Small intestine (tissue), 7 donors: ENCODE results near the gene KIDINS220. TPM values are rescaled to one million over a fixed set of nuclear protein-coding genes. Genes with fewer than 3 reads are reported as not detected.

Experiments
- DNase-seq, 2 donors: peaks; one replicate each; pipeline versions ENCODE4 v3.0.0 to v3.0.0-alpha.2; 2013
- FAIRE-seq: peaks from 2 replicates; lab custom pipeline; 2012; peaks lifted over from hg19 to GRCh38; lab: Jason Lieb, UNC
- H3K27ac ChIP-seq, 3 donors: one replicate each; pipeline ENCODE4 v1.5.1; 2013; ENCODE audit warnings: low read length in 2 of 3, mild to moderate bottlenecking in 2 of 3, control low read depth in 1 of 3, inconsistent platforms in 1 of 3, low read depth in 1 of 3, moderate library complexity in 1 of 3
- H3K27me3 ChIP-seq, 3 donors: one replicate each; pipeline ENCODE4 v1.6.1; 2013; ENCODE audit warnings: low read length in 3 of 3, inconsistent platforms in 1 of 3; ENCODE audit not compliant: control insufficient read depth in 3 of 3, insufficient read depth in 3 of 3
- H3K36me3 ChIP-seq, 3 donors: one replicate each; pipeline ENCODE4 v1.6.1; 2013; ENCODE audit warnings: low read length in 3 of 3, inconsistent platforms in 1 of 3, low read depth in 1 of 3, mild to moderate bottlenecking in 1 of 3, moderate library complexity in 1 of 3; ENCODE audit not compliant: control insufficient read depth in 3 of 3, insufficient read depth in 2 of 3
- H3K4me1 ChIP-seq, 3 donors: one replicate each; pipeline ENCODE4 v1.6.1; 2013; ENCODE audit warnings: low read length in 2 of 3, inconsistent platforms in 1 of 3, low read depth in 1 of 3, mild to moderate bottlenecking in 1 of 3, moderate library complexity in 1 of 3; ENCODE audit not compliant: control insufficient read depth in 3 of 3, insufficient read depth in 2 of 3
- H3K4me3 ChIP-seq, 3 donors: one replicate each; pipeline ENCODE4 v1.5.1; 2013; ENCODE audit warnings: low read length in 3 of 3, control low read depth in 1 of 3, inconsistent platforms in 1 of 3, low read depth in 1 of 3, mild to moderate bottlenecking in 1 of 3, moderate library complexity in 1 of 3
- H3K9me3 ChIP-seq, 2 donors: one replicate each; pipeline ENCODE4 v1.6.1; 2013; ENCODE audit warnings: low read depth in 1 of 2, low read length in 1 of 2; ENCODE audit not compliant: control insufficient read depth in 2 of 2, insufficient read depth in 1 of 2
- WGBS, 3 donors: extraction: QIAGEN DNeasy Blood & Tissue Kit; methylation state at CpG; one replicate each; pipeline ENCODE4 v1.1.7; 2013; 5-methylcytosine and 5-hydroxymethylcytosine counted together
- polyA plus RNA-seq, 4 donors: library from polyadenylated mRNA; stranded (reverse) in 3 of 4; unstranded in 1 of 4; fragments of 200-250 nt in 3 of 4; fragments of 120-200 nt in 1 of 4; gene quantifications; one replicate each; pipeline versions ENCODE4 v1.2.1 to v1.2.3, GENCODE V29; 2013
- donor health status: healthy with polysubstance abuse.
- donor health status: control.
- donor health status: control.
- donor health status: Bipolar disorder and iron deficiency.
- donor health status: healthy.

The KIDINS220 gene
- polyA plus RNA-seq, 4 donors, result 4.6 to 41.1 (median 11.1) TPM

- H3K9me3 ChIP-seq, result peaks cover 0 to 4% of the 10 kb centered on the region in 2 donors
- H3K27me3 ChIP-seq, result no peaks in the 10 kb centered on the region
- H3K27ac ChIP-seq, result no peak overlapping the region
- no peak for FAIRE-seq
- H3K4me3 ChIP-seq, result no peak overlapping the region
- no peak for DNase-seq
- H3K36me3 ChIP-seq, result peaks cover 0 to 5% (median 0%) of the 10 kb centered on the region in 3 donors
- peaks cover 2 to 22% (median 5%) of the 10 kb centered on the region in 3 donors for H3K4me1 ChIP-seq
Measured at GRCh38 chr2:8835279-8835678, 2.1 kb downstream of the KIDINS220 start.

GRCh38 chr2:8833853-8834252 is 3.6 kb downstream of the KIDINS220 start:
- Histone ChIP-seq H3K36me3 (peaks cover 0 to 5% (median 0%) of the 10 kb centered on the region in 3 donors), H3K27ac (no peak overlapping the region), H3K27me3 (no peaks in the 10 kb centered on the region), H3K9me3 (no peaks in the 10 kb centered on the region), H3K4me3 (no peak overlapping the region), H3K4me1 (peaks cover 2 to 22% (median 5%) of the 10 kb centered on the region in 3 donors)
- DNase-seq (no peak), FAIRE-seq (no peak)
- WGBS, 3 donors, result 87 to 95% (median 93%) methylated on average over 7 of the region's 7 CpGs

GRCh38 chr2:8831516-8831915 is 5.9 kb downstream of the KIDINS220 start:
- DNase-seq (no peak), FAIRE-seq (no peak)
- Histone ChIP-seq H3K36me3 (peaks cover 0 to 10% (median 3%) of the 10 kb centered on the region in 3 donors), H3K27me3 (no peaks in the 10 kb centered on the region), H3K4me3 (no peak overlapping the region), H3K4me1 (peaks cover 2 to 16% (median 2%) of the 10 kb centered on the region in 3 donors), H3K27ac (no peak overlapping the region), H3K9me3 (no peaks in the 10 kb centered on the region)
- WGBS, 3 donors, result 92 to 97% (median 96%) methylated on average over 2 of the region's 2 CpGs

- Histone ChIP-seq H3K27me3 (no peaks in the 10 kb centered on the region), H3K36me3 (peaks cover 0 to 21% (median 5%) of the 10 kb centered on the region in 3 donors), H3K9me3 (no peaks in the 10 kb centered on the region), H3K4me3 (no peak overlapping the region), H3K4me1 (no peaks in the 10 kb centered on the region), H3K27ac (no peak overlapping the region)
- DNase-seq, result no peak
- no peak for FAIRE-seq
- WGBS, 3 donors, result 87 to 96% (median 89%) methylated on average over 2 of the region's 2 CpGs
Measured at GRCh38 chr2:8827729-8828128, 9.7 kb downstream of the KIDINS220 start.

GRCh38 chr2:8822218-8822617 is 15.2 kb downstream of the KIDINS220 start:
- Histone ChIP-seq H3K4me1 (no peaks in the 10 kb centered on the region), H3K9me3 (no peaks in the 10 kb centered on the region), H3K36me3 (peaks cover 2 to 28% (median 4%) of the 10 kb centered on the region in 3 donors), H3K27ac (no peak overlapping the region), H3K27me3 (no peaks in the 10 kb centered on the region), H3K4me3 (no peak overlapping the region)
- FAIRE-seq (no peak), DNase-seq (no peak)
- WGBS, 3 donors, result 75 to 79% (median 75%) methylated on average over 4 of the region's 4 CpGs

- DNase-seq, result no peak
- Histone ChIP-seq H3K4me3 (no peak overlapping the region), H3K4me1 (no peaks in the 10 kb centered on the region), H3K9me3 (no peaks in the 10 kb centered on the region), H3K27ac (no peak overlapping the region), H3K36me3 (peaks cover 2 to 26% (median 4%) of the 10 kb centered on the region in 3 donors), H3K27me3 (no peaks in the 10 kb centered on the region)
- no peak for FAIRE-seq
- WGBS, 3 donors, result 73 to 77% (median 74%) methylated on average over 8 of the region's 8 CpGs
Measured at GRCh38 chr2:8821276-8822217, 15.9 kb downstream of the KIDINS220 start.

- DNase-seq, result no peak
- Histone ChIP-seq H3K36me3 (peaks cover 2 to 23% (median 6%) of the 10 kb centered on the region in 3 donors), H3K4me3 (no peak overlapping the region), H3K27me3 (no peaks in the 10 kb centered on the region), H3K9me3 (no peaks in the 10 kb centered on the region), H3K27ac (no peak overlapping the region), H3K4me1 (no peaks in the 10 kb centered on the region)
- 95 to 98% (median 97%) methylated on average over 8 of the region's 8 CpGs for WGBS, 3 donors
- FAIRE-seq, result no peak
Measured at GRCh38 chr2:8819948-8820347, 17.5 kb downstream of the KIDINS220 start.

- Histone ChIP-seq H3K27me3 (no peaks in the 10 kb centered on the region), H3K4me1 (no peaks in the 10 kb centered on the region), H3K27ac (no peak overlapping the region), H3K36me3 (peaks cover 3 to 18% (median 6%) of the 10 kb centered on the region in 3 donors), H3K9me3 (no peaks in the 10 kb centered on the region), H3K4me3 (no peak overlapping the region)
- 87 to 91% (median 90%) methylated on average over 5 of the region's 5 CpGs for WGBS, 3 donors
- DNase-seq, result no peak
- FAIRE-seq, result no peak
Measured at GRCh38 chr2:8819194-8819593, 18.2 kb downstream of the KIDINS220 start.
